HG03575 (cell line): Measurements from ENCODE around the gene KANK2.

ENCODE experiments used
- ATAC-seq: cut with Tn5 transposase; IDR thresholded peaks from one replicate; pipeline ENCODE4 v1.9.1; 2021; ENCODE audit not compliant: unreplicated experiment, insufficient number of reproducible peaks, low FRiP score; ENCODE audit errors: extremely low read depth

The KANK2 gene

GRCh38 chr19:11197291-11198174 is at the start of gene KANK2:
Gene KANK2 (minus strand): TSS chr19:11197545. CDS start chr19:11194511, 3,034 bp downstream.
- ATAC-seq = no peak

DNA sequence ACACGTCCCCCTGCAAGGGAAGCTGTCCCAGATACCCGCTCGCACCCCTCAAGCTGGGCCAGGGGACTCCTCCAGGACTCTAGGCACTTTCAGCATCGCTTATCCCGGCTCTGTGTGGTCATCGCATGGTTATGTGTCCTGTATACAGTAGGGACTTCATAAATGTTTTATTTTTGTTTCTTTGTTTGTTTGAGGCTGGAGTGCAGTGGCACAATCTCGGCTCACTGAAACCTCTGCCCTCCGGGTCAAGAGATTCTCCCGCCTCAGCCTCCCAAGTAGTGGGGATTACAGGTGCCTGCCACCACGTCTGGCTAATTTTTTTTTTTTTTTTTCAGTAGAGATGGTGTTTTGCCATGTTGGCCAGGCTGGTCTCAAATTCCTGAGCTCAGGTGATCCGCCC is 49.6 kb upstream of the KANK2 start:
- no peak for ATAC-seq

GRCh38 chr19:11244846-11245589 is 47.7 kb upstream of the KANK2 start:
- ATAC-seq = no peak

- ATAC-seq = no peak
Measured at GRCh38 chr19:11243798-11244169, 46.4 kb upstream of the KANK2 start.

- ATAC-seq = no peak
Measured at GRCh38 chr19:11242864-11243797, 45.8 kb upstream of the KANK2 start.

GRCh38 chr19:11242025-11242424 is 44.7 kb upstream of the KANK2 start:
- no peak for ATAC-seq

GRCh38 chr19:11240008-11240444 is 42.7 kb upstream of the KANK2 start:
- no peak for ATAC-seq

GRCh38 chr19:11239377-11240000 is 42.1 kb upstream of the KANK2 start, which contains the start of gene ANGPTL8:
Gene ANGPTL8 (plus strand): TSS chr19:11239619. CDS start chr19:11239638, 19 bp downstream.
- no peak for ATAC-seq

DNA sequence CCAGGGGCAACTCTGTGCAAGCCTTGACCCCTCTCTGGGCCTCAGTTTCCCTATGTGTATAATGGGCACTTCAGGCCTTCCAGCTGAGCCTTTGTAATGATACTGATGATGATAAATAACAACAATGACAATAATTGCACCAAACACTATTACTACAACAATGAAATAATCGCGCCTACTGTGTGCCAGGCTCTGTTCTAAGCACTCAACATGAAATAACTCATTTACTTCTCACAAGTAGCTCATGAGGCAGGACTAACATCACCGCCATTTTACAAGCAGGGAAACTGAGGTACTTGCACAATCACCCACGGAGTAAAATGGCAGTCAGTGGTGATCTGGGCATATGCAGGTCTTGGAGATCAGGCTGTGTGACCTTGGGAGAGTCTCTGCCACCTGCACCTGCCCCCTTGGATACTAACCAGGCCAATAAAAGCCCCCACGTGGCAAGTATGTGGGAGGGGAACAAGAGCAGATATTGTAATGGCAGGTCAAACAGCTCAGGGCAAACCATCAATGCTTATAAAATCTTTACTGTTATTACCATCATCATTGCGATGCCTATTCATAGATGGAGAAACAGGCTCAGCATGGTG is 41.5 kb upstream of the KANK2 start:
- no peak for ATAC-seq

DNA sequence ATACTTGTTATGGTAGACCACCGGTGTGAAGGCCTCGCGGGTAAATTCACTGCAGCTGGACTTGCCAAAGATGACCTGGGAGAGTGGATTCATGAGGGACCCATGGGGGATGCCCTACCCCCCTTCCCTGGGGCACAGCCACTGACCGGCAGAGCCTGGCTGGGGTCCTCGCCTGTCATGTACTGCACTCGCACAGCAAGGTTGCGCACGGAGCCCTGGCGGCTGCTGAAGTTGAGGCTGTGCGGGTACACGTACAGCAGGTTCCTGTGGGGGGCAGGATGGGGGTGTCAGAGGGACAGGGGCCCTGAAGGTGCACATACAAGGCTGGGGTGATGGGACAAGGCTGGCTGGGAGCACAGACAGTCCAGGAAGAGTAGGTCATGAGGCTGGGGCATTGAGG is 40.7 kb upstream of the KANK2 start:
- no peak for ATAC-seq

DNA sequence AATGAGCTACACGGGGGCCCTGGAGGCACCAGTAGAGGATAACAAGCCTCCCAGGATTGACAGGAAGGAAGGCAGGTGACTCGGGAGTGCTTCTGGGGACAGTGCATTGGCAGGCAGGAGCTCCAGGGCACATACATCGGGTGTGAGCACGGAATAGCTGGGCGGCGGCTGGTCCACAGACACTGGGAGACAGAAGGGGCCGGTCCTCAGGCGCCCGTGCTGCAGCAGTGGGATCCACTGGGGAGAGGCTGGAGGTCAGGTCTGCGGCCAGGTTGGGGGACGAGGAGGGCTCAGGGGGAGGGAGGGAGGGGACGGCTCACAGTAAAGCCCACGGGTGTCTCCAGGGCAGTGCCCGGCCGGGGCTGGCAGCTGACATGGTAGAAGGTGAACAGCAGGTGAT is 40.0 kb upstream of the KANK2 start:
- no peak for ATAC-seq

- no peak for ATAC-seq
Measured at GRCh38 chr19:11236324-11237301, 39.3 kb upstream of the KANK2 start.

DNA sequence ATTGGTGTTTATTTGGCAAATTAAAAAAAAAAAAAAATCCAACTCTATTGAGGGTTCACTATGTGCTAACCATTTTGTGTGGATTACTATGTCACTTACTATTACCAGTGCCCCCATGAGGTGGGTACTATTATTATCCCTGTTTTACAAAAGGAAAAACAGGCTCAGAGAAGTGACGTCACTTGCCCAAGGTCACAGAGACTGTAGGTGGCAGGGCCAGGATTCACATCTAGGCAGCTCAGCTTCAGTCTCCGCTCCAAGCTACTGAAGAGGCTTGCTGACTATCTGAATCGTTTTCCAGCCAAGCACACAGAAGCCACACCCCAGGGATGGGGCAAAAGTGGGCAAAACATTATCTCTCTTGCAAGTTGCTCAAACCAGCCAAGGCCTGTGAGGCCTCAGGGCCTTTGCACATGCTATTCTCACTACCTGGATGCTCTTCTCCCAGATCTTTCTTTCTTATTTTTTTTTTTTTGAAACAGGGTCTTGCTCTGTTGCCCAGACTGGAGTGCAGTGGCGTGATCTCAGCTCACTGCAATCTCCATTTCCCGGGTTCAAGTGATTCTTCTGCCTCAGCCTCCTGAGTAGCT is 37.2 kb upstream of the KANK2 start:
- no peak for ATAC-seq

- ATAC-seq = no peak
Measured at GRCh38 chr19:11233073-11233472, 35.7 kb upstream of the KANK2 start.

DNA sequence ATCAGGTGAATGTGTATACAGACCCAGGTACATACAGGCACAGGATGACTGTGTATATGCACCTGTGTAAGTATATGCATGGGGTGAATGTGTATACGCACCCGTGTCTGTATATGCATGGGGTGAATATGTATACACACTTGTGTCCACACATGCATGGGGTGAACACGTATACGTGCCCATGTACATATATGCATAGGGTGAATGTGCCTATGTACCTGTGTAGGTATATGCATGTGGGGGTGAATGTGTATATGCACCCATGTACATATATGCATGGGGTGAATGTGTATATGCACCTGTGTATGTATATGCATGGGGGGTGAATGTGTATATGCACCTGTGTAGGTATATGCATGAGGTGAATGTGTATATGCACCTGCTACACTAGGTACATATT is 35.2 kb upstream of the KANK2 start:
- no peak for ATAC-seq

GRCh38 chr19:11230621-11231386 is 33.5 kb upstream of the KANK2 start:
- ATAC-seq = no peak
